ENCODE results near the gene SKP1.

The SKP1 gene

DNA sequence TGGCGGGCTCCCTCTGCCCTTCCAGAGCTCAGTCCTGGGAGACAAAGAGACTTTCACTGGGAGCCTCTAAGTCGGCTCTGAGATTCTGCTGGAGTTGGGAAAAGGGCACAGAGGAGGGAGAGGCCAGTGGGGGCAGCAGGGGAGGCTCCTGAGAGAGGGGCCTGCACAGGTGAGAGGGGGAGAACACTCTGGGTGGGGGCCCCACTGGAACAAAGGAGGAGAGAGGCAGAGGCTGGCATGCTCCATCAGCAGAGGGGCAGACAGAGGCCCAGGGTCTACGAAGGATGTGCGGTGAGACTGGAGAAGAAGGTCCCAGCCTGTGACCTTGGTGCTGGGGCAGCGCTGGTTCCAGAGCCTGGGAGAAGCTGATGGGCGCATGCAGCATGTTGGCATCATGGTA is 53.4 kb downstream of the SKP1 start:
- no peak overlapping the region for H3K27ac ChIP-seq (ENCODE audit: extremely low read depth, low read depth, low read length)
- no peaks in the 10 kb centered on the region for H3K4me1 ChIP-seq (ENCODE audit: control insufficient read depth, insufficient read depth, low read length)
- peaks cover 3 to 74% of the 10 kb centered on the region in 2 experiments; a peak in 2 of 3 replicates for H3K36me3 ChIP-seq (ENCODE audit: control insufficient read depth in 2 of 2, insufficient read depth in 1 of 2, low read length in 2 of 2)
- no peak overlapping the region for H3K4me3 ChIP-seq (ENCODE audit: low read depth, low read length)
- ChIA-PET POLR2A (no interaction called here), CTCF (interaction anchor here (1.9 kb wide), 1 partner anchor 17 kb away, joined by 10 read pairs; no protein-coding TSS in a partner anchor)
- no peaks in the 10 kb centered on the region for H3K9me3 ChIP-seq (ENCODE audit: control insufficient read depth, insufficient read depth, low read depth, low read length)
- TF ChIP-seq ZNF24 (tag by site-specific recombination; IDR thresholded peaks at IDR 0.05): no peak
- TF ChIP-seq HOXC10 (CRISPR knock-in tag; IDR thresholded peaks at IDR 0.05): no peak
- TF ChIP-seq KLF9 (tag by site-specific recombination; IDR thresholded peaks at IDR 0.05; ENCODE audit: low read depth): no peak
- TF ChIP-seq ZNF624 (tag by site-specific recombination; IDR thresholded peaks at IDR 0.05): no peak
- TF ChIP-seq ZNF211 (tag by site-specific recombination; IDR thresholded peaks at IDR 0.05; ENCODE audit: low read depth): no peak
- TF ChIP-seq, protein P1, sequence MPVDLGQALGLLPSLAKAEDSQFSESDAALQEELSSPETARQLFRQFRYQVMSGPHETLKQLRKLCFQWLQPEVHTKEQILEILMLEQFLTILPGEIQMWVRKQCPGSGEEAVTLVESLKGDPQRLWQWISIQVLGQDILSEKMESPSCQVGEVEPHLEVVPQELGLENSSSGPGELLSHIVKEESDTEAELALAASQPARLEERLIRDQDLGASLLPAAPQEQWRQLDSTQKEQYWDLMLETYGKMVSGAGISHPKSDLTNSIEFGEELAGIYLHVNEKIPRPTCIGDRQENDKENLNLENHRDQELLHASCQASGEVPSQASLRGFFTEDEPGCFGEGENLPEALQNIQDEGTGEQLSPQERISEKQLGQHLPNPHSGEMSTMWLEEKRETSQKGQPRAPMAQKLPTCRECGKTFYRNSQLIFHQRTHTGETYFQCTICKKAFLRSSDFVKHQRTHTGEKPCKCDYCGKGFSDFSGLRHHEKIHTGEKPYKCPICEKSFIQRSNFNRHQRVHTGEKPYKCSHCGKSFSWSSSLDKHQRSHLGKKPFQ (tag by site-specific recombination; IDR thresholded peaks at IDR 0.05): no peak
- TF ChIP-seq SP7 (tag by site-specific recombination; IDR thresholded peaks at IDR 0.05): no peak
- TF ChIP-seq, protein P2, sequence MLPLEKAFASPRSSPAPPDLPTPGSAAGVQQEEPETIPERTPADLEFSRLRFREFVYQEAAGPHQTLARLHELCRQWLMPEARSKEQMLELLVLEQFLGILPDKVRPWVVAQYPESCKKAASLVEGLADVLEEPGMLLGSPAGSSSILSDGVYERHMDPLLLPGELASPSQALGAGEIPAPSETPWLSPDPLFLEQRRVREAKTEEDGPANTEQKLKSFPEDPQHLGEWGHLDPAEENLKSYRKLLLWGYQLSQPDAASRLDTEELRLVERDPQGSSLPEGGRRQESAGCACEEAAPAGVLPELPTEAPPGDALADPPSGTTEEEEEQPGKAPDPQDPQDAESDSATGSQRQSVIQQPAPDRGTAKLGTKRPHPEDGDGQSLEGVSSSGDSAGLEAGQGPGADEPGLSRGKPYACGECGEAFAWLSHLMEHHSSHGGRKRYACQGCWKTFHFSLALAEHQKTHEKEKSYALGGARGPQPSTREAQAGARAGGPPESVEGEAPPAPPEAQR (tag by site-specific recombination; IDR thresholded peaks at IDR 0.05): no peak
- TF ChIP-seq ZNF621 (tag by site-specific recombination; IDR thresholded peaks at IDR 0.05): no peak
- TF ChIP-seq, protein P3, sequence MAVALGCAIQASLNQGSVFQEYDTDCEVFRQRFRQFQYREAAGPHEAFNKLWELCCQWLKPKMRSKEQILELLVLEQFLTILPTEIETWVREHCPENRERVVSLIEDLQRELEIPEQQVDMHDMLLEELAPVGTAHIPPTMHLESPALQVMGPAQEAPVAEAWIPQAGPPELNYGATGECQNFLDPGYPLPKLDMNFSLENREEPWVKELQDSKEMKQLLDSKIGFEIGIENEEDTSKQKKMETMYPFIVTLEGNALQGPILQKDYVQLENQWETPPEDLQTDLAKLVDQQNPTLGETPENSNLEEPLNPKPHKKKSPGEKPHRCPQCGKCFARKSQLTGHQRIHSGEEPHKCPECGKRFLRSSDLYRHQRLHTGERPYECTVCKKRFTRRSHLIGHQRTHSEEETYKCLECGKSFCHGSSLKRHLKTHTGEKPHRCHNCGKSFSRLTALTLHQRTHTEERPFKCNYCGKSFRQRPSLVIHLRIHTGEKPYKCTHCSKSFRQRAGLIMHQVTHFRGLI (tag by site-specific recombination; IDR thresholded peaks at IDR 0.05): no peak
- no peak for TF ChIP-seq ZBTB21 (tag by site-specific recombination; IDR thresholded peaks at IDR 0.05)
- TF ChIP-seq OVOL3 (tag by site-specific recombination; IDR thresholded peaks at IDR 0.05): no peak
- no peak for TF ChIP-seq ZNF747 (tag by site-specific recombination; IDR thresholded peaks at IDR 0.05)
- TF ChIP-seq OSR2 (tag by site-specific recombination; IDR thresholded peaks at IDR 0.05): no peak
- TF ChIP-seq GLIS1 (tag by site-specific recombination; IDR thresholded peaks at IDR 0.05): no peak
- TF ChIP-seq, protein P4, sequence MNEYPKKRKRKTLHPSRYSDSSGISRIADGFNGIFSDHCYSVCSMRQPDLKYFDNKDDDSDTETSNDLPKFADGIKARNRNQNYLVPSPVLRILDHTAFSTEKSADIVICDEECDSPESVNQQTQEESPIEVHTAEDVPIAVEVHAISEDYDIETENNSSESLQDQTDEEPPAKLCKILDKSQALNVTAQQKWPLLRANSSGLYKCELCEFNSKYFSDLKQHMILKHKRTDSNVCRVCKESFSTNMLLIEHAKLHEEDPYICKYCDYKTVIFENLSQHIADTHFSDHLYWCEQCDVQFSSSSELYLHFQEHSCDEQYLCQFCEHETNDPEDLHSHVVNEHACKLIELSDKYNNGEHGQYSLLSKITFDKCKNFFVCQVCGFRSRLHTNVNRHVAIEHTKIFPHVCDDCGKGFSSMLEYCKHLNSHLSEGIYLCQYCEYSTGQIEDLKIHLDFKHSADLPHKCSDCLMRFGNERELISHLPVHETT (tag by site-specific recombination; IDR thresholded peaks at IDR 0.05): no peak
- TF ChIP-seq, protein P5, sequence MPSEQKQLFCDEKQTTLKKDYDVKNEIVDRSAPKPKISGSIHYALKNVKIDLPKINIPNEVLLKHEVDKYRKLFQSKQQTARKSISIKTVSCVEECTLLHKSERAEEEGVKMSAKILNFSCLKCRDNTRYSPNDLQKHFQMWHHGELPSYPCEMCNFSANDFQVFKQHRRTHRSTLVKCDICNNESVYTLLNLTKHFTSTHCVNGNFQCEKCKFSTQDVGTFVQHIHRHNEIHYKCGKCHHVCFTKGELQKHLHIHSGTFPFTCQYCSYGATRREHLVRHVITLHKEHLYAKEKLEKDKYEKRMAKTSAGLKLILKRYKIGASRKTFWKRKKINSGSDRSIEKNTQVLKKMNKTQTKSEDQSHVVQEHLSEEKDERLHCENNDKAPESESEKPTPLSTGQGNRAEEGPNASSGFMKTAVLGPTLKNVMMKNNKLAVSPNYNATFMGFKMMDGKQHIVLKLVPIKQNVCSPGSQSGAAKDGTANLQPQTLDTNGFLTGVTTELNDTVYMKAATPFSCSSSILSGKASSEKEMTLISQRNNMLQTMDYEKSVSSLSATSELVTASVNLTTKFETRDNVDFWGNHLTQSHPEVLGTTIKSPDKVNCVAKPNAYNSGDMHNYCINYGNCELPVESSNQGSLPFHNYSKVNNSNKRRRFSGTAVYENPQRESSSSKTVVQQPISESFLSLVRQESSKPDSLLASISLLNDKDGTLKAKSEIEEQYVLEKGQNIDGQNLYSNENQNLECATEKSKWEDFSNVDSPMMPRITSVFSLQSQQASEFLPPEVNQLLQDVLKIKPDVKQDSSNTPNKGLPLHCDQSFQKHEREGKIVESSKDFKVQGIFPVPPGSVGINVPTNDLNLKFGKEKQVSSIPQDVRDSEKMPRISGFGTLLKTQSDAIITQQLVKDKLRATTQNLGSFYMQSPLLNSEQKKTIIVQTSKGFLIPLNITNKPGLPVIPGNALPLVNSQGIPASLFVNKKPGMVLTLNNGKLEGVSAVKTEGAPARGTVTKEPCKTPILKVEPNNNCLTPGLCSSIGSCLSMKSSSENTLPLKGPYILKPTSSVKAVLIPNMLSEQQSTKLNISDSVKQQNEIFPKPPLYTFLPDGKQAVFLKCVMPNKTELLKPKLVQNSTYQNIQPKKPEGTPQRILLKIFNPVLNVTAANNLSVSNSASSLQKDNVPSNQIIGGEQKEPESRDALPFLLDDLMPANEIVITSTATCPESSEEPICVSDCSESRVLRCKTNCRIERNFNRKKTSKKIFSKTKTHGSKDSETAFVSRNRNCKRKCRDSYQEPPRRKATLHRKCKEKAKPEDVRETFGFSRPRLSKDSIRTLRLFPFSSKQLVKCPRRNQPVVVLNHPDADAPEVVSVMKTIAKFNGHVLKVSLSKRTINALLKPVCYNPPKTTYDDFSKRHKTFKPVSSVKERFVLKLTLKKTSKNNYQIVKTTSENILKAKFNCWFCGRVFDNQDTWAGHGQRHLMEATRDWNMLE (tag by site-specific recombination; conservative IDR thresholded peaks at IDR 0.05; ENCODE audit: low read depth): no peak
- TF ChIP-seq ZNF626 (tag by site-specific recombination; IDR thresholded peaks at IDR 0.05): no peak
- no peak for TF ChIP-seq ZNF155 (tag by site-specific recombination; IDR thresholded peaks at IDR 0.05)

Measured in HEK293 (cell line).